Endothelial cell (in vitro differentiated cells): Measurements from ENCODE around the gene KNTC1. TPM values are rescaled to one million over a fixed set of nuclear protein-coding genes. Genes with fewer than 3 reads are reported as not detected.

Source experiments
- DNase-seq: peaks from one replicate; pipeline ENCODE4 v3.0.0; 2021; ENCODE audit warnings: low spot score
- H3K27ac Mint-ChIP-seq: one replicate; pipeline ENCODE4 v1.8.0; 2021; ENCODE audit warnings: mixed read lengths, inconsistent platforms; ENCODE audit not compliant: unreplicated experiment
- H3K27me3 Mint-ChIP-seq: one replicate; pipeline ENCODE4 v1.8.0; 2021; ENCODE audit warnings: mild to moderate bottlenecking, moderate library complexity, mixed read lengths, inconsistent platforms; ENCODE audit not compliant: unreplicated experiment
- H3K36me3 Mint-ChIP-seq: one replicate; pipeline ENCODE4 v1.8.0; 2021; ENCODE audit warnings: mild to moderate bottlenecking, low read depth, mixed read lengths, inconsistent platforms; ENCODE audit not compliant: unreplicated experiment
- H3K4me1 Mint-ChIP-seq: one replicate; pipeline ENCODE4 v1.8.0; 2021; ENCODE audit warnings: mild to moderate bottlenecking, mixed read lengths, inconsistent platforms; ENCODE audit not compliant: unreplicated experiment
- H3K4me3 Mint-ChIP-seq: one replicate; pipeline ENCODE4 v1.8.0; 2021; ENCODE audit warnings: mild to moderate bottlenecking, mixed read lengths, inconsistent platforms; ENCODE audit not compliant: unreplicated experiment
- H3K9me3 Mint-ChIP-seq: one replicate; pipeline ENCODE4 v1.8.0; 2021; ENCODE audit warnings: mixed read lengths, inconsistent platforms; ENCODE audit not compliant: unreplicated experiment
- CTCF ChIP-seq: fragments of 200-600 bp; sonication (generic); IDR thresholded peaks from one replicate; pipeline ENCODE4 v1.5.0; 2021; ENCODE audit warnings: antibody characterized with exemption; ENCODE audit not compliant: unreplicated experiment
- total RNA-seq: library from RNA; stranded (reverse); fragmentation: NEBNext Ultra II Directional; extraction: Animal tissue kit (Norgen Biotek cat#: 25700); gene quantifications from one replicate; pipeline ENCODE4 v1.2.1, GENCODE V29; 2021; ENCODE audit not compliant: unreplicated experiment

Gene KNTC1
- total RNA-seq, 1 donor from 2014 or later, result 32.6 TPM

- peak overlapping the region; percentile 98 for H3K27ac Mint-ChIP-seq
- H3K27me3 Mint-ChIP-seq, result peaks cover 10% of the 10 kb centered on the region
- H3K36me3 Mint-ChIP-seq, result peaks cover 10% of the 10 kb centered on the region
- no peaks in the 10 kb centered on the region for H3K9me3 Mint-ChIP-seq
- H3K4me3 Mint-ChIP-seq, result peak overlapping the region; percentile 97
- peak; percentile 63 for DNase-seq
- no peak for TF ChIP-seq CTCF
- peaks cover 15% of the 10 kb centered on the region for H3K4me1 Mint-ChIP-seq
These were observed 26.9 kb upstream of the KNTC1 start for GRCh38 chr12:122499991-122500684.

- no peak for TF ChIP-seq CTCF
- peak; percentile 94 for DNase-seq
- Mint-ChIP-seq H3K27me3 (peaks cover 10% of the 10 kb centered on the region), H3K4me1 (peaks cover 15% of the 10 kb centered on the region), H3K36me3 (peaks cover 15% of the 10 kb centered on the region), H3K9me3 (no peaks in the 10 kb centered on the region), H3K27ac (peak within 1 kb of the TSS; percentile 98), H3K4me3 (peak within 1 kb of the TSS; percentile 97)
These were observed 26.2 kb upstream of the KNTC1 start, which contains the start of gene ZCCHC8 for GRCh38 chr12:122500685-122501488. Gene ZCCHC8 (minus strand): TSS chr12:122500932. CDS start chr12:122500840, 92 bp downstream.

- H3K36me3 Mint-ChIP-seq, result peaks cover 21% of the 10 kb centered on the region
- H3K4me1 Mint-ChIP-seq, result peaks cover 15% of the 10 kb centered on the region
- TF ChIP-seq CTCF, result no peak
These were observed 25.5 kb upstream of the KNTC1 start for GRCh38 chr12:122501489-122501989.

GRCh38 chr12:122503147-122503751, 23.8 kb upstream of the KNTC1 start:
- H3K9me3 Mint-ChIP-seq, result no peaks in the 10 kb centered on the region
- H3K27ac Mint-ChIP-seq, result no peak overlapping the region
- peaks cover 15% of the 10 kb centered on the region for H3K4me1 Mint-ChIP-seq
- peaks cover 10% of the 10 kb centered on the region for H3K27me3 Mint-ChIP-seq
- H3K4me3 Mint-ChIP-seq, result no peak overlapping the region
- H3K36me3 Mint-ChIP-seq, result peaks cover 26% of the 10 kb centered on the region
- no peak for TF ChIP-seq CTCF
- DNase-seq, result no peak

More at GRCh38 chr12:122501489-122501989, 25.5 kb upstream of the KNTC1 start:
- Mint-ChIP-seq H3K27me3 (peaks cover 10% of the 10 kb centered on the region), H3K4me3 (peak overlapping the region; percentile 91), H3K9me3 (no peaks in the 10 kb centered on the region), H3K27ac (peak overlapping the region; percentile 98)
- DNase-seq, result no peak
